HepG2 (cell line): Measurements from ENCODE around the gene PRDM8.

Source experiments
- ATF1 ChIP-seq: IDR thresholded peaks from 2 replicates; pipeline ENCODE4 v1.6.1; 2016; ENCODE audit warnings: mild to moderate bottlenecking, control low read depth
- BRCA1 ChIP-seq: sonication (generic); formaldehyde crosslinking; IDR thresholded peaks from 2 replicates; pipeline ENCODE4 v1.4.0; 2020; ENCODE audit warnings: missing genetic modification reagents
- CTCF ChIP-seq: sonication (generic); formaldehyde crosslinking; IDR thresholded peaks from 2 replicates; pipeline ENCODE4 v1.5.0; 2020; ENCODE audit warnings: mild to moderate bottlenecking, missing genetic modification reagents, moderate library complexity
- ERF ChIP-seq: IDR thresholded peaks from 2 replicates; pipeline ENCODE4 v1.6.1; 2018; ENCODE audit warnings: missing biosample characterization, missing genetic modification reagents
- MBD4 ChIP-seq: IDR thresholded peaks from 2 replicates; pipeline ENCODE4 v1.6.1; 2012; ENCODE audit warnings: low read length, inconsistent platforms, borderline replicate concordance
- POLR2A ChIP-seq, 2 experiments: IDR thresholded peaks; 2 replicates each; pipeline ENCODE4 v1.6.1; 2011; ENCODE audit warnings: low read depth in 2 of 2, low read length in 2 of 2, mild to moderate bottlenecking in 1 of 2, moderate library complexity in 1 of 2; ENCODE audit not compliant: insufficient read depth in 1 of 2
- SIN3A ChIP-seq: IDR thresholded peaks from 2 replicates; pipeline ENCODE4 v1.6.1; 2011; ENCODE audit warnings: low read depth, mild to moderate bottlenecking, control low read depth, low read length, borderline replicate concordance
- TFE3 ChIP-seq: IDR thresholded peaks from 2 replicates; pipeline ENCODE4 v1.6.1; 2016
- ZNF274 ChIP-seq: sonication (generic); formaldehyde crosslinking; IDR thresholded peaks from 2 replicates; pipeline ENCODE4 v1.5.1; 2020; ENCODE audit warnings: mild to moderate bottlenecking, missing genetic modification reagents
- ZNF512 ChIP-seq: sonication (generic); formaldehyde crosslinking; IDR thresholded peaks from 2 replicates; pipeline ENCODE4 v1.4.0; 2020; ENCODE audit warnings: mild to moderate bottlenecking, missing genetic modification reagents
- ZNF724P ChIP-seq: sonication (generic); formaldehyde crosslinking; IDR thresholded peaks from 2 replicates; pipeline ENCODE4 v1.8.0; 2022; ENCODE audit warnings: missing genetic modification reagents, borderline replicate concordance
- ZNF883 ChIP-seq: sonication (generic); formaldehyde crosslinking; IDR thresholded peaks from 2 replicates; pipeline ENCODE4 v1.5.1; 2020; ENCODE audit warnings: mild to moderate bottlenecking, missing genetic modification reagents; ENCODE audit errors: not compliant biosample characterization

DNA sequence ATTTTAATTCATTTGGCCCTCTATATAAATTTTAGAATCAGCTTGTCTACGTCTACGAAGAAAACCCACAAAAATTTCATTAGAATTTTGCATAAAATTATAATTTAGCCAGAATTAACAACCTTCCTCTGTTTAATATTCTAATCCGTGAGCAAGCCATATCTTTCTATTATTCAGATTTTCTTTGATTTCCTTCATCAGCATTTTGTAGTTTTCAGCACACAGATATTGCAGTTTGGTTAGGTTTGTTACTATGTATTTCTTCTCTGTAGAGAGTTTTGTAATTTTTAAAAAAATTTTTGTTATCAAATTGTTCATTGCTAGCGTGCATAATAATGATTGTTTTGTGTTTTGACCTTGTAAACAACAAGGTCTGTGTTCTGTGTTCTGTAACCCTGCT lies 34.9 kb upstream of the PRDM8 start:
- TF ChIP-seq CTCF (CRISPR knock-in tag) (no peak), ERF (CRISPR knock-in tag) (no peak), ATF1 (CRISPR knock-in tag) (no peak), ZNF883 (CRISPR knock-in tag) (no peak), BRCA1 (CRISPR knock-in tag) (no peak), TFE3 (CRISPR knock-in tag) (no peak), ZNF512 (no peak), POLR2A (IDR thresholded peaks at IDR 0.05; ENCODE audit: insufficient read depth in 1 of 2, low read depth in 2 of 2, low read length in 2 of 2) (no peak), SIN3A (no peak), MBD4 (no peak), ZNF724P (no peak), ZNF274 (no peak)
